Inflammatory macrophage treated with lipopolysaccharide for 4 hours (primary cell): ENCODE results near the gene NKAIN2.
"Not testable (repeated sequence)": the region's sequence is repeated elsewhere in the genome, so short reads cannot be mapped to it uniquely, and the experiment has no call there.

Experiments used
- DNase-seq: peaks from one replicate; pipeline ENCODE4 v3.0.0-alpha.2; 2020

NKAIN2 gene

DNA sequence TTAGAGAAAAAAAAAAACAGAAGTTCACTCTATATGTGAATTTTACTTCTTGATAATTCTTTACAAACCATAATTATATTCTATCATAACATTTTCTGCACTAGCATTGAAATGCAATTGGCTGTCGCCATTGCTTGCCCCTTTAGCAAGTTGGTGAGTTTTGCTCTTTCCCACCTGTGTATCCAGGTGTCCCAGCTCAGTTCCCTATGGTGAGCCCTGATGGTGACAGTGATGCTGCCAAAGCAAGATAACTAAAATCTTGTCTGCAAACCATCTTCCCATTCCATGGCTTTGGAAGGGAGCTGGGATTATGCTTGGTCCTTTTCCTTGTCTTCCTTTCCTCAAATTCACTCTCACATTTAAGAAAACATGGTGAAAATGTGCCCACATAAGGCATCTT lies 429.6 kb downstream of the NKAIN2 start:
- DNase-seq = no peak

DNA sequence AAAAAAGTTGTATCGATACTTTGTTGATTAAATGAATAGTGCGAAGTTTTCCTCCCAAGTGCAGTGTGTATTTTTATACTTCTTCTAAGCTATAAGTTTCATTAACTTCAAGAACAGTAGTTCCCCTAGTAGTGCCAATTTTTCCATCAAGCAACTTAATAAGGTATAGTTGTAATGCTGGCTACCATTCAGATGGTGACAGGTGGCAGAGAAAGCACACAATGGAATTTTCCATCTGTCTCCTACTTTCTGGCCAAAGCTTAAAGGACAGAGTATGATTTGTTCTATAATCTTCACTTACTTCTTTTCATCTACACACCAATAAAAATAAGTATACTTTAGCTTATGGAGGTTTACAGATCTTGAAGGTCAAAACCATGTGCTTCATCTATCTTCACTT lies 431.1 kb downstream of the NKAIN2 start:
- DNase-seq = no peak

DNA sequence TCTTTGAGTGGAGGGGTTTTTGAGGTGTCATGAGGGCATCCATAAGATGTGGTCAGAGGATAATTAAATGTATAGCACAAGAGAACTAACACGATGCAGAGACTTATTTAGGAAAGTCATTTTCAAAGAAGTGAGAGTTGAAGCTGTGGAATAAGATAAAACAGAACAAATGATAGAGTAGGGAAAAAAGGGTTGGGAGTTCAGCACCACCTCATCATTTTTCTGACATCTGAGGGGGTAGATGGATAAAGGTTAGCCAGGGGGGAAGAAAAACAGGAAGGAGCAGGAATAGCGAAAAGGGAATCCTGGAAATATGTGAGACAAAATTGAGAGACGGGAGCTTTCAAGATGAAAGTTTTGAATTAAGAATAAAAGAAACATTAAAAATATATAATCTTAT lies 434.2 kb downstream of the NKAIN2 start:
- no peak for DNase-seq

DNA sequence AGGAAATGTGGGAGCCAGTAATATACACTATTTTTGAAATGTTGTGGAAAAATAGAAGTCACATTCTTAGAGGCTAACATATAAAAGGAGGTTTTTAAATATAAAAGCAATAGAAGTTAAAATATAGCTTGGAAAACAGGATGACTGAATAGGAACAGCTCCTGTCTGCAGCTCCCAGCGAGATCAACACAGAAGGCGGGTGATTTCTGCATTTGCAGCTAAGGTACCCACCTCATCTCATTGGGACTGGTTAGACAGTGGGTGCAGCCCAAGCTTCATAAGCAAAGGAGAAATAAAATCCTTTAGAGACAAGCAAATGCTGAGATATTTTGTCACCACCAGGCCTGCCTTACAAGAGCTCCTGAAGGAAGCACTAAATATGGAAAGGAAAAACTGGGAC lies 434.7 kb downstream of the NKAIN2 start:
- not testable (repeated sequence) for DNase-seq

DNA sequence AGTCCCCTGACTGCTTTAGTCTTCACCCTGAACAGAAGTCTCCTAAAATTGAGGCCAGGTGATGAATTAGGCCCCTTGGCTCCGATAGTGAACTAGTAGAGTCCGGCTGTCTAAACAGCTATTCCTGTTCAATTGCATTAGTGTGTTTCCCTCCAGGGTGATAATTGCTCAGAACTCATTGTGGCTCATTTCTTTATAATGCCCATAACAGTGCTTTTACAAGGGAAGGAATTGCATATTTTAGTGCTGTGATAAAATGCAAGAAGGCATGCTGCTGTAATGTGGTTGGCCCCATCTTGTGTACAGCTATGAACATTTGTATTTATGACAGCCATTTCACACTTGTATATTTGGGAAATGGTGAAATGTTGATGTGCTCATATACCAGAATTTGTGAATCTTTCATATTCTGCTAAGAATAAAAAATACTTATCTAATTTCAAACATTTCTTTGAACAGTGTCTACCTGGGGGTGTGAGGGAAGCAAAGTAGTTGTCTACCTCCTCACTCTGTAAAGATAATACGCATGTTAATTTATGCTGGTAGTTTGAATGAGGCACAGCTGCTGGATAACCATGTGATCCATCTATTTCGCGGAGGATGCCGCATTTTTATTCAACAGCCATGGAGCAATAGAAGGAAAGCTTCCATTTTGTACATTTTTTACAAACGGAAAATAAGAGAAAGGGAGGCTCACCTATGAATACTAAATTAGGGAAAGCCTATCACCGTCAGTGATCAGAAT lies 451.4 kb downstream of the NKAIN2 start:
- no peak for DNase-seq

DNA sequence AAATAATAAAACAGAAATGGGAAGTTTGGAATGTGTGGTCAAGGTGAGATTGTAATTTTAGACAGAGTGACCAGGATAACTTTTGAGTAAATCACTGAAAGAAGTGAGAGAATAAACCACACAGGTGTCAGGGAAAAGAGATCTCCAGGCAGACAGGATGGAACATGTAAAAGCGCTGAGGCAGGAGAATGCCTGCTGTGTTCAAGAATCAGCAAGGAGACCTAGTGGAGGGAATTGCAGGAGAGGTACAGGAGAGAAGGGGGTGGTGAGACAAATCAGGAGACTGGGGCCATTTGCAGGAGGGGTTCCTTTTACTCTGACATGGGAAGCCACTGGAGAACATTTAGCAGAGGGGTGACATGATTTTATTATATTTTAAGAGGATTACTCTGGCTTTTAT lies 456.7 kb downstream of the NKAIN2 start:
- DNase-seq = no peak

DNA sequence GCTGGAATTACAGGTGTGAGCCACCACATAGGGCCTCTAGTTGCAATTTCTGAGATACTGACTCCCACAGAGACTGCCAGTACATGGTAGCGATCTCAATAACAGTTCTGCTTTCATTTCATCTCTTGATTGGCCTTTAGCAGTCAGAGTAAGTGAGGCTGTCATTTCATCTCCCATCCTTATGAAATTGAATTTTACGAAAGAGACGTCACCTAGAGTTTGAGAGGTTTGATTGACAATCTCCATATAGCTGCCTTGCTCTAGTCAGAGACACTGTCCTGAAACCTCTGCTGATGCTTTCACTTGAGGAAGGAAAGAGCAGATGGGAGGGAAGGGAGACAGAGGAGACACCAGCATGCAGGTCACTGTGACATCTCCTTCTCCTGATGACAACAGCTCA lies 466.1 kb downstream of the NKAIN2 start:
- DNase-seq = no peak

DNA sequence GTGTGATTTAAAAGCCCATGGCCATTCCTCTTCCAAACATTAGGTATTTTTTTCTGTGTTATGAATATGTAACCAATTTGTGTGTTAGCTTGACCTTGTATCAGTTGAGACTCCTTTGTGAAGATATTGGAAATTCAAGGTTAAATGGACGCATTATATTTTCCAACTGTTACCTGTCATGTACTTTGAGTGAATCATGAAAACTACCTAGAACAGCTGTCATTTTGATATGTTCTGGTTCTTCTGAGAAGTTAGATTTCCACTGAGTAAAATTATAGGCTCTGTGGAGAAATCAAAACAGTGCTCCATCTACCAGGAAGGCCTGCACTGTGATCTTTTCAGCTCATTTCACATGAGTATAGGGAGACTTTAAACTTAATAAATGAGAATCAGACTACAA lies 470.0 kb downstream of the NKAIN2 start:
- DNase-seq = no peak

DNA sequence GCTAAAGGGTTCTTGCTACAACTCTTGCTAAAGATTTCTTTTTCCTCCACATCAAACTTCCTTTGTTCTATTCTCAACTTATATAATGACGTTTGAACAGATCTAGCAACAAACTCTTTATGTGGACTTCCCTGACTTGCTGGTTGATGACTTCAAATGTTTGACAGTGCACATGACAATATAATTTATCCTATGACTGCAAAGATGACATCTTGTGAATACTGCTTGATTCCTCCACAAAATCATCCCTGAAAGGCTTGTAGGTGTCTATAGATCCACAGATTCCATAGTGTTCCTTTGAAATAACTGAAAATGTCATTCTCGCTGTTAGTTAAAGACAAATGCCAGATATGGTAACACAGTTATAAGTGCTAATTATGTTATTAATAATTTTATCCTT lies 478.9 kb downstream of the NKAIN2 start:
- no peak for DNase-seq

DNA sequence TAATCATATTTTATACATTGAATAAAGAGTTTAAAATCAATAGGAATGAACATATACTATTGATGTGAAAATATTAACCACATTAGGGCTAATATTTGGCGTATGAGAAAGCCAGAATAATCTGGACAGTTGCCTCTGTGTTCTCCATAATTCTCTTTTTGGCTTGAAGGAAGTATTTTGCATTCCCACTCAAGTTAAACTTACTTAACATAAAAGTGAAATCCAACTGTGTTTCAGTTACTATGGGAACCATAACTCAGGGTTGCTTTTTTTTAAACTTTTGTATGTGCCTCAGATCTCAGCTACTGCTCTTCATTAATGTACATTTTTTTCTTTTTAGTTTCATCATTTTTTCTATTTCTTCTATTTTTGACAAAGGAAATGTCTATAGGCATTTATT lies 479.8 kb downstream of the NKAIN2 start:
- DNase-seq = no peak

DNA sequence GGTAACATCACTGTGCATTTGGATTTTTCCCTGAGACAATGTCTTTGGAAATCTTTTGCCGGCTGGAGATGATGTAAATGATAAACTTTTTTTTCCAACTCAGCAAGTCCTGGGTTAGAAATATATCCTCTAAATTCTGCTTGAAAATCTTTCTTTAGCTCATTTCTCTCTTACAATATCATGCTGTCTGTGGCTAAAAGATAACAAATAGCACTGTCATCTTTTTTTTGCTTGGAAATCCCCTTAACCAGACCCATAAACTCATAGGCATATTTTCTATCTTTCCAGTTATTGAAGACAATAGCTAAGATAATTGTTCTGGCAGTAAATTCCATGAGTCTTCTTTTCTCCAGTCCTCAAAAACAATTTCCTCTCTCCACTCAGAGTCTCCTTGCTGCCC lies 481.5 kb downstream of the NKAIN2 start:
- DNase-seq = no peak

DNA sequence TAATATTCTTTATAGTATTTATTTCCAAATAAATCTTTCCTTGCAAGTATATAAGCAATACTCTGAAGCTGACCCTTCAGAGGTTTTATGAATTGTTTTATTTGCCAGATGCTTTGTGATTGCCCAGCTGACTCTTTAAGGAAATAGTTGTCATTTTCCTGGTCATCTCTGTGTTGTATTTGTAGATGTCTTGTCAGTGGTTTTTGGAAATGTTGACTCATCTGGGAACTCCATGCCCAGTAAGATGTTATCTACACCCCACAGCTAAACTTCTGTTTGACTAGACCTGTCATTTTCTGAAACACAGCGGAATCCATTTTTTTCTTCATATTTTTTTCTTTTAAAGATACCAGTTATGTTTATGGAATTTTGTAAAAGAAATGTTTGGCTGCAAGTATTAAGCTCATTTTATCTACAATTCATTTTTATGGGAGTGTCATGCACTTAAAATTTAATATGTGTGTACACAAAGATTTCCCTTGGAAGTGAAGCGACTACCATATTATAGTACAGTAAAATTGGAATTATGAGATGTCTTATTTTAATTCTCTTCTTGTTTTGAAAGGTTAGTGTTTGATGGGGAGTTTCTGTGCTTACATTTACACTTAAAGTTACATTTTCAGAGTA lies 491.0 kb downstream of the NKAIN2 start:
- no peak for DNase-seq

DNA sequence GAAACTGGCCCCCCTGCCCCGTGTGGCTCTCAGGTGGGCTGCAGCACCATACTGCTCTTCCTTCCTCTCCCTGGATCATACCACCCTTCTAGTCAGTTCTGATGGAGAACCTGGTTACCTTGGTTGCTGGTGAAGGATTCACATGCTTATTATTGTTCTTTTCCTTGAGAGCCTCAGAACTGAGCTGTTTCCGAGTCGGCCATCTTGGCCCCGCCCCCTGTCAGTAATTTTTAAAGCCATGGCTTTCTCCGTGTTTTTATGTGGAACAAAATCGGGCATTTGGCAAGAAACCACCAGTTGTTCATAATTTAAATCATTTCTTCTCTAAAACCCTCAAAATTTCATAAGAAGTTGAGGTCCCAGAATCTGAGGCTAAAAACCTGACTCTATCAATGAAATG lies 493.8 kb downstream of the NKAIN2 start:
- DNase-seq = no peak

DNA sequence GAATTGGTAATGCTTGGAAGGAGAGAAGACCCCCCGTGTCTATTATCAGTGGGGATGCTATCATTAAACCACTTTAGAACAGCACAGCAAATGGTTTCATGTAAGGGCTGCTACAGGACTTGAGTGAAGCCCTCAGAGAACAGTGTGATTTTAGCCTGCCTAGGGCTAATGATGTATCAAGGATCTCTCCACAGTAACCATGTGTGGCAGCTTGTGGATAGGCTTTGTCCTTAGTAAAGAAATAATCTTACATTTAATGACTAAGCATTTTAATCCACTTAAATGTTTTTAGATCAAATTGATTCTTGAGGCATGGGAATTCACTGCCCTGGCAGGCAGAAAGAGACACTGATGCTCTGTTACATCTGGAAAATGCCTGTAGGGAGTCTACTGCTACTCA lies 495.1 kb downstream of the NKAIN2 start:
- DNase-seq = no peak

DNA sequence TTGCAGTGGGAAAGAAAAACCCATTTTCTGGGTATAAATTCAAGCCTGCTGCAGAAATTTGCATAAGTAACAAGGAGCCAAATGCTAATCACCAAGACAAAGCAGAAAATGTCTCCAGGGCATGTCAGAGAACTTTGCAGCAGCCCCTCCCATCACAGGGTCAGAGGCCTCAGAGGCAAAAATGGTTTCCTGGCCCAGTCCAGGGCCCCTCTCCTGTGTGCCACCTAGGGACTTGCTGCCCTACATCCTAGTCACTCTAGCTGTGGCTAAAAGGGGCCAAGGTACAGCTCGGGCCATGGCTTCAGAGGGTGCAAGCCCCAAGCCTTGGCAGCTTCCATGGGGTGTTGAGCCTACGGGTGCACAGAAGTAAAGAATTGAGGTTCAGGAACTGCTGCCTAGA lies 497.2 kb downstream of the NKAIN2 start:
- DNase-seq = not testable (repeated sequence)

DNA sequence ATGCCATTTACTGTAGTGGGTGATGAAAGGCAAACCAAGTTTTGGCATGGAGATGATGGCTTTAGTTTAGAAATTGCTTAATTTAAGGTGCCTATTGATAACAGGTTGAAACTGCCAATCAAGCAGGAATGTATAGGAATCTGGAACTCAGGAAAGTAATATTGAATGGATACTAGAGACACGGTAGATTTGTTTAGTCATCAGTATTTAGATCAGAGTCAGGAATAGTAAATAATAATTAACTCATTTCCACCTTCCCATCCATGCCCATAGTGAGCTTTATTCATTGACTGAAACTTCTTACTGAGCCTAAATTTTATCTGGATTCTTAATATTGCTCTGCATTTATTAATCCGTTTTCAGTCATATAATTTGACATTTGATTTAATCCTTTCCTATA lies 500.3 kb downstream of the NKAIN2 start:
- DNase-seq = no peak

DNA sequence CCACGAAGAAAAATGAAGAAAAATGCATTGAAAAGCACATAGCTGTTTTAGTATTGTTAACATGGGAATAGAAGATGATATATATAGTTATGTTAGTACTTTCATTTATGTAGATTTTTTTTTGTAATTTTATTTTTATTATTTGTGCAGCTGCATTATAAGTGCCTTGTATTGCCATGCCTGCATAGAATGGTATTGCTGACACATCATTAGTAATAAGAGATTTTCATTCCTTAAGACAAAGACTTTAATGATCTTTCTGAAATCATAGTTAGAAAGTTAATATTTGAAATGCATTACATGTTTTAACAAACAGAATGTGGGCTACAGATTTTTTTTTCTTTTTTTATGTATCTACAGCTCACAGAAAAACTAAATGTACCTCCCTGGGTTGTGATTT lies 506.5 kb downstream of the NKAIN2 start:
- no peak for DNase-seq

DNA sequence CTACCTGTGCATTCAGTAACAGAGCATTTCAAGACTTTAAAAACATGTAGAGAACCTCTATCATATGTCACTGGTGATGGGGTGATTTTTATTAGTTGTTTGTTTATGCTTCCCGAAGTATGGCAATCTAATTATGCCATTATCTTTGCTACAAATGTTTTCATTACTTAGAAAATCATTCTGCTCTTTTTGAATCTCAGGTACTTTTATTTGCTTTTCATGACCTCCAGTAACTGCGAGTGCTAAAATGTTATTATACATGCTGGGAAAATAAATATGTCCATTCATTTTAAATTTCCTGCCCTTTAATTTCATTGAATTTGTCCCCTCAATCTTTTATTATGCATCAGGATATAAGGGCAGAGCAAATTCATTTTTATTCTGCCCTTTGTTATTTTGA lies 515.7 kb downstream of the NKAIN2 start:
- no peak for DNase-seq

DNA sequence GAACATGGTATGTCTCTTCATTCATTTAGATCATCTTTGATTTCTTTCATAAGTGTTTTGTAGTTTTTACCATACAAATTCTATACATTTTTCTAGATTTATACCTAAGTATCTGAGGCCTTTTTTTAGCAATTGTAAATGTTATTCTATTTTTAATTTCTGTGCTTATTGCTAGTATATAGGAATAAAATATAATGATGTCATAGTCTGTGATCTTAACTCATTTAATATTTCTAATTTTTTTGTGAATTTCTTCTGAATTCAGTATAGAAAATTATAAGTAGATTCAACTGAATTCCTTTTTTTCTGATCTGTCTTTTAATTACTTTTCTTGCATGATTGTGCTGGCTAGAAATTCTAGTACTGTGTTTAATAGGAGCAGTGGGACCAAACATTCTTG lies 520.6 kb downstream of the NKAIN2 start:
- DNase-seq = no peak

DNA sequence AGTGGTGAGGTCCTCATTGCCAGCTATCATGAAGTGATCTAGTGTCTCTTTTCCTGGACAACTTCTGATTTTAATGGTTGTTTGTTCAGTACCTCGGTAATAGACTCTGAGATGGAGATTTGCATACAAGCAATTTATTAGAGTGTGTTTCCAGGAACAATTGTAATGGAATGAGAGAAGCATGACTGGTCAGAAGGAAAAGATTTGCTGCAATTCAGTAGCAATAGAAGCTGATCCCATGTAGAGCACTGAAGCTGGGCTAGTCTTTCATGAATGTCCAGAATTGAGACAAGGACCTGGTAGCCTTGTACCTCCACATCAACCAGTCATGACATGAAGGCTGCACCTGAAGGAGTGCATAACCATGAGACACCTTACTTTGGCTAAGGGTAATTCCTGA lies 526.5 kb downstream of the NKAIN2 start:
- no peak for DNase-seq

DNA sequence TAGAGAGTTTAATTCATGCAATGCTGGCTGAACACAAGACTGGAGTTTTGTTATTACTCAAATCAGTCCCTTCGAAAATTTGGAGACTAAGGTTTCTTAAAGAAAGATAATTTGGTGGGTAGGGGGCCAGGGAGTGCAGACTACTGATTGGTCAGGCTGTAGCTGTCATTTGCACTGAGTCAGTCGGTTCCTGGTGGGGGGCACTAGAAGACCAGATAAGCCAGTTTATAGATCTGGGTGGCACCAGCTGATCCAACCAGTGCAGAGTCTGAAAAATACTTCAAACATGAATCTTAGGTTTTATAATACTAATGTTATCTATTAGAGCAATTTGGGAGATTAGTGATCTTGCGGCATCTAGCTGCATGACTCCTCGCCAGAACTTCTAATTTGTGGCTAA lies 530.7 kb downstream of the NKAIN2 start:
- no peak for DNase-seq

DNA sequence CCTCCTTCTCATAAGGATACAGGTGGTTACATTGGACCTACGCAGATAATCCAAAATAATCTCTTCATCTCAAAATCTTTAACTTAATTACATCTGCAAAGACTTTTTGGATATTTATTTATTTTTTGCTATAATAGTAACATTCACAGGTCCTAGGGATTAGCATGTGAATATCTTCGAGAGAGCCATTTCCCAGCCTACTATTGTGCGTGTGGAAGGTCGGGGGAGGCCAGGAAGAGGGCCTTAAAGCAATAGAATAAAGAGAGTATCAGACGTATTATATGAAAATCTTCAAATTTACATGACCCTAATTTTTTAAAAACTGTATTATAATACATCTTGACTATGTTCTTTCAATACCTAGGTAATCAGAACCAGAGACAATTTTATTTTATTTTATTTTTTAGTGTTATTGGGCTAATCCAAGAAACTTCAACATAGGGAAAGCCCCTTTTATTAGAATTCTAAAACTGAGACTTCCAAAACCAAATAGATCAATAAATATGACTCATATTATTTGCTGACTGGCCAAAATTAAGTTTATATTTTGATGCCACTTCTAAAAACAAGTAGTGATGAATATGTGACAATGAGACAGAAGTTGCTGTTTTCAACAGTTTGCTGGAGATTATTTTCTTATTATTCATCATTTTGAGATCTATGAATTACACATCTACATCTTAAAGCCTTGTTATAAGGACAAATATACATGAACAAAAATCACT lies 536.1 kb downstream of the NKAIN2 start:
- no peak for DNase-seq

DNA sequence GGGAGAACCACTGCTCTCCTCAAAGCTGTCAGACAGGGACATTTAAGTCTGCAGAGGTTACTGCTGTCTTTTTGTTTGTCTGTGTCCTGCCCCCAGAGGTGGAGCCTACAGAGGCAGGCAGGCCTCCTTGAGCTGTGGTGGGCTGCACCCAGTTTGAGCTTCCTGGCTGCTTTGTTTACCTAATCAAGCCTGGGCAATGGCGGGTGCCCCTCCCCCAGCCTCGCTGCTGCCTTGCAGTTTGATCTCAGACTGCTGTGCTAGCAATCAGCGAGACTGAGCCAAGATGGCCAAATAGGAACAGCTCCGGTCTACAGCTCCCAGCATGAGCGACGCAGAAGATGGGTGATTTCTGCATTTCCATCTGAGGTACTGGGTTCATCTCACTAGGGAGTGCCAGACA lies 544.7 kb downstream of the NKAIN2 start:
- not testable (repeated sequence) for DNase-seq

DNA sequence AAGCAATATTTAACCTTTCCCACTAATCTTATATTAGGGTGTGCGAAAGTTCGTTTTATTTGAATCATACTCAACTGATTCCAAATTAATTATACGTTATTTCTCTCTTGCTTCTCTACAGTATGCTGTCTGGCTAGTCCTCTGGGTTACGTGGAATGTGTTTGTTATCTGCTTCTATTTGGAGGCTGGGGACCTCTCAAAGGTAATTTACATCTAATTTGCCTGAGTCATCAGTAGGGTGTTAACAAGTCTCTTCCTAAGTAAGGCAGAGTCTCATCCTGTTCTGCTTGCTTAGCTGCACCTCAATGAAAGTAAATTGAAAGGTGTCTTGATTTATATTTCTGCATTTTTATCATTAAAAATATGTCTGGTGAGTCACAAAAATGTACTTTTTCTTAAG lies 551.5 kb downstream of the NKAIN2 start:
- DNase-seq = no peak
